GM12892 (cell line): ENCODE data around the gene ITGA3.

Source experiments
- POLR2A ChIP-seq: IDR thresholded peaks from 2 replicates; pipeline ENCODE4 v1.6.1; 2011; ENCODE audit warnings: low read depth, low read length, control low read depth
- POLR2AphosphoS5 ChIP-seq: IDR thresholded peaks from 2 replicates; pipeline ENCODE4 v1.6.1; 2011; ENCODE audit warnings: low read depth, low read length, control low read depth
- TAF1 ChIP-seq: IDR thresholded peaks from 2 replicates; pipeline ENCODE4 v1.6.1; 2011; ENCODE audit warnings: low read depth, mild to moderate bottlenecking, control low read depth, low read length, borderline replicate concordance

DNA sequence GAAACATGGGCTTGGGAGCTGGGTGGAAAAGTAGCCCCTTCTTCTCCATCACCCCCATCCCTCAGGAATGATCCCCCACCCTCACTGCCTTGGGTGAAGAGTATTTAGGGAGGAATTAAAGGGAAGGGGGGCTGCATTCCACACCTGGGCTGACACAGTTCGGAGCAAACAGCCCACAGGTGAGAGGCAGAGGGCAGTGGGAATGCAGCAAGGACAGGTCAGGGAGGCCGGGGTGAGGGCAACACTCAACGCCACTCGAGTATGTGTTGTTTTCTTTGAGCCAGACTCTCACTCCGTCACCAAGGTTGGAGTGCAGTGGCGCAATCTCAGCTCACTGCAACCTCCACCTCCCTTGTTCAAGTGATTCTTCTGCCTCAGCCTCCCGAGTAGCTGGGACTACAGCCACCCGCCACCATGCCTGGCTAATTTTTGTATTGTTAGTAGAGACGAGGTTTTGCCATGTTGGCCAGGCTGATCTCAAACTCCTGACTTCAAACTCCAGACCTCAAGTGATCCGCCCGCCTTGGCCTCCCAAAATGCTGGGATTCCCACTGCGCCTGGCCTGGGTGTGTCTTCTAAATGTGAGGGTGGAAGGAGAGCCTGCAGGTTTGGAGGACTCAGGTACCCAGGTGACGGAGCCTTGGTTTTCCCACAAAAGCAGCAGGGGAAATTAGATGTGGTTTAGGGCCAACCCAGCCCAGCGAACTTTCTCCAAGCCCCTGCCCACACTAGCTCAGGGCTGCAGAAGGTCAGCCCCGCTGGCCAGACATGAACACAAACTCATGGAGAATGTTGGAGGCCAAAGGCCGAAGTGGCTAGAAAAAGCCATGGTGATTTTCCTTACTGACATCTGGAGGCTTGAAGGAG lies 21.2 kb upstream of the ITGA3 start:
- TF ChIP-seq POLR2A, result no peak
- no peak for TF ChIP-seq POLR2AphosphoS5
- TF ChIP-seq TAF1, result no peak
